Thyroid gland (tissue), 4 donors: ENCODE results near the gene TNNI2. TPM values are rescaled to one million over a fixed set of nuclear protein-coding genes. Genes with fewer than 3 reads are reported as not detected.

Experiments
- DNase-seq, 2 donors: peaks; one replicate each; pipeline ENCODE4 v3.0.0-alpha.2; 2019
- H3K27ac ChIP-seq, 3 donors: fragments of 200-600 bp; sonication (generic); 1 replicate in 2 of 3; 2 replicates in 1 of 3; pipeline ENCODE4 v1.5.1; 2016 to 2019; ENCODE audit warnings: mild to moderate bottlenecking in 1 of 3, moderate library complexity in 1 of 3
- H3K27me3 ChIP-seq: fragments of 200-600 bp; sonication (generic); one replicate; pipeline ENCODE4 v1.5.1; 2019
- H3K36me3 ChIP-seq, 2 donors: fragments of 200-600 bp; sonication (generic); one replicate each; pipeline ENCODE4 v1.5.1; 2016 to 2019
- H3K4me1 ChIP-seq, 2 donors: fragments of 200-600 bp; sonication (generic); one replicate each; pipeline ENCODE4 v1.5.1; 2017 to 2019
- H3K4me3 ChIP-seq, 3 donors: fragments of 200-600 bp; sonication (generic); replicated peaks in 1 of 3; 1 replicate in 2 of 3; 2 replicates in 1 of 3; pipeline ENCODE4 v1.5.1; 2016; ENCODE audit warnings: mild to moderate bottlenecking in 1 of 3
- H3K9me3 ChIP-seq: fragments of 200-600 bp; sonication (generic); one replicate; pipeline ENCODE4 v1.5.1; 2017
- CTCF ChIP-seq, 6 experiments: fragments of 200-600 bp in 3 of 6; fragments of 450-650 bp in 3 of 6; sonication (generic) in 3 of 6; IDR thresholded peaks; one replicate each; pipeline ENCODE4 v1.5.1; 2016 to 2019; ENCODE audit warnings: antibody characterized with exemption in 6 of 6, mild to moderate bottlenecking in 2 of 6, inconsistent platforms in 1 of 6, moderate library complexity in 1 of 6
- POLR2A ChIP-seq, 2 donors: fragments of 450-650 bp; IDR thresholded peaks; one replicate each; pipeline ENCODE4 v1.6.1; 2017; ENCODE audit warnings: antibody characterized with exemption in 2 of 2, mild to moderate bottlenecking in 2 of 2, moderate library complexity in 1 of 2
- WGBS, 2 donors: methylation state at CpG; one replicate each; pipeline ENCODE4 v1.1.5; 2017; 5-methylcytosine and 5-hydroxymethylcytosine counted together
- intact Hi-C: fragments of 100-400 bp; cut with DNase I; formaldehyde crosslinking; loops from one replicate; pipeline ENCODE4 v1.15.1; 2023
- total RNA-seq, 4 donors: library from RNA; depleted of rRNA; stranded (reverse); fragments of >200 nt; gene quantifications; one replicate each; pipeline ENCODE4 v1.2.3, GENCODE V29; 2016

The TNNI2 gene
- total RNA-seq, 4 donors from 2014 or later: not detected

- no peak for DNase-seq
- H3K27me3 ChIP-seq: no peaks in the 10 kb centered on the region
- H3K36me3 ChIP-seq: no peaks in the 10 kb centered on the region
- peaks cover 6 to 8% of the 10 kb centered on the region in 2 donors for H3K4me1 ChIP-seq
- no peaks in the 10 kb centered on the region for H3K9me3 ChIP-seq
- H3K27ac ChIP-seq: peak overlapping the region in 1 of 3 donors; percentile 3
- WGBS, 2 donors: 58 to 67% methylated on average over 25 to 30 of the region's 34 CpGs
- intact Hi-C loops: no loop called here
- H3K4me3 ChIP-seq: no peak overlapping the region
- TF ChIP-seq POLR2A (IDR thresholded peaks at IDR 0.05): no peak
- TF ChIP-seq CTCF (IDR thresholded peaks at IDR 0.05): no peak
Observed at GRCh38 chr11:1869427-1870325, 30.9 kb downstream of the TNNI2 start.

GRCh38 chr11:1870326-1870696, 31.5 kb downstream of the TNNI2 start:
- Histone ChIP-seq H3K27me3 (no peaks in the 10 kb centered on the region), H3K9me3 (no peaks in the 10 kb centered on the region), H3K4me1 (peaks cover 0 to 2% of the 10 kb centered on the region in 2 donors), H3K27ac (no peak overlapping the region), H3K36me3 (no peaks in the 10 kb centered on the region), H3K4me3 (no peak overlapping the region)
- DNase-seq: no peak
- WGBS, 2 donors: 61 to 79% methylated on average over 8 to 11 of the region's 12 CpGs
- TF ChIP-seq CTCF (IDR thresholded peaks at IDR 0.05) (no peak), POLR2A (IDR thresholded peaks at IDR 0.05) (no peak)
- intact Hi-C loops: no loop called here

- Histone ChIP-seq H3K36me3 (no peaks in the 10 kb centered on the region), H3K27me3 (no peaks in the 10 kb centered on the region), H3K27ac (no peak overlapping the region), H3K9me3 (no peaks in the 10 kb centered on the region), H3K4me1 (no peaks in the 10 kb centered on the region), H3K4me3 (no peak overlapping the region)
- 37 to 58% methylated on average over 39 to 46 of the region's 50 CpGs for WGBS, 2 donors
- intact Hi-C loops: no loop called here
- no peak for TF ChIP-seq CTCF (IDR thresholded peaks at IDR 0.05)
- TF ChIP-seq POLR2A (IDR thresholded peaks at IDR 0.05): no peak
- DNase-seq: no peak
Observed at GRCh38 chr11:1870721-1871466, 32.1 kb downstream of the TNNI2 start.

GRCh38 chr11:1871531-1871930, 32.8 kb downstream of the TNNI2 start:
- intact Hi-C loops: no loop called here
- TF ChIP-seq CTCF (IDR thresholded peaks at IDR 0.05) (no peak), POLR2A (IDR thresholded peaks at IDR 0.05) (no peak)
- H3K27me3 ChIP-seq: no peaks in the 10 kb centered on the region
- no peak overlapping the region for H3K27ac ChIP-seq
- H3K36me3 ChIP-seq: no peaks in the 10 kb centered on the region
- no peak overlapping the region for H3K4me3 ChIP-seq
- H3K4me1 ChIP-seq: peaks cover 0 to 3% of the 10 kb centered on the region in 2 donors
- no peak for DNase-seq
- 81 to 83% methylated on average over 11 to 12 of the region's 15 CpGs for WGBS, 2 donors
- H3K9me3 ChIP-seq: no peaks in the 10 kb centered on the region
